ENCODE measurements around the gene ABHD17A.

- TF ChIP-seq GATA3 (IDR thresholded peaks at IDR 0.05; ENCODE audit: low read depth, low read length): no peak
- no peak for TF ChIP-seq GATA2 (IDR thresholded peaks at IDR 0.05; ENCODE audit: low read depth, low read length)
Measured at GRCh38 chr19:1832046-1832663, 53.1 kb downstream of the ABHD17A start.
